GM21619 (cell line): Measurements from ENCODE around the gene M1AP.

Experiments
- ATAC-seq: cut with Tn5 transposase; IDR thresholded peaks from one replicate; pipeline ENCODE4 v1.9.1; 2021; ENCODE audit not compliant: unreplicated experiment

The M1AP gene

DNA sequence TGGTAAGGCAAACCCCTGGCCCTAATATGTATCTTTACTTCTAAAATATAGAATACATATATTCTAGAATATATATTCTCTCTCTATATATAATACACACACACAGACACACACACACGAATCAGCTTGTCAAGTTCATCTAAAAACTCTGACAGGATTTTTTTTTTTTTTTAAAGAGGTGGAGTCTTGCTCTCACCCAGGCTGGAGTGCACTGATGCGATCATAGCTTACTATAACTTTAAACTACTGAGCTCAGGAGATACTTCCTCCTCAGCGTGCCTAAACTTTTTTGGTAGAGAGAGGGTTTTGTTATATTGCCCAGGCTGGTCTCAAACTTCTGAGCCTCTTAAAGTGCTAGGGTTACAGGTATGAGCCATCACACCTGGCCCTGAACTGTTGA is 48.5 kb downstream of the M1AP start:
- ATAC-seq = no peak

DNA sequence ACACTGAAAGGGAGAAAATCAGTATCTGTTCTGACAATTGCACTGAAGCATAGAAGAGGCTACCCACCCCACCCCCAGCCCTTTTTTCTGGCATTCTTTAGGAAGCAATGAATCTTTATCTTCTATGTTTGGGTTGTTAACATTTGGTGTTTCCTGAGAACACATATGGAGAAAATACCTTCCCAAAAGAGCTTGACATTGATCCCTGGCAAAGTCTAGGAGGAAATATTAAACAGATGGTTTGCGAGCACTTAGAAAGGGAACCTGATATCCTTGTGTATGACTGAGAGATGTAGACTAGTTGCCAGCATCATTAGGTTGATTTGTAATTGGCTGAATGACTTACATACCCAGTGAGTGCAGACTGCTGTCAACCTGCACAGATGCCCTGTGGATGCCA is 50.7 kb downstream of the M1AP start:
- no peak for ATAC-seq

DNA sequence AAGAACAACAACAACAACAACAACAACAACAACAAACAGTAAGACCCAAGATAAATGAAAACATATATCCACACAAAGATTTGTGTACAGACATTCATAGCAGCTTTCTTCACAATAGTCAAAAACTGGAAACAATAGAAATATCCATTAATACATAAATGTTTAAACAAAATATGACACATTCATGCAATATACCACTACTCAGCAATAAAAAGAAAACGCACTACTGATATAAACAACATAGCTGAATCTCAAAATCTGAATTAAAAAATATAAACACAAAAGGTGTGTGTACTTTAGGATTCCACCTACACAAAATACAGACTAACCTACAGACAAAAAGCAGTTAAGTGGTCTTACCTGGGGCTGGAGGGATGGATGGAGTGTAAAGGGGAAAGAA is 51.5 kb downstream of the M1AP start:
- ATAC-seq = no peak

GRCh38 chr2:74593826-74594772 is 54.0 kb downstream of the M1AP start:
- no peak for ATAC-seq

- ATAC-seq = no peak
Observed at GRCh38 chr2:74588664-74589063, 59.5 kb downstream of the M1AP start.

DNA sequence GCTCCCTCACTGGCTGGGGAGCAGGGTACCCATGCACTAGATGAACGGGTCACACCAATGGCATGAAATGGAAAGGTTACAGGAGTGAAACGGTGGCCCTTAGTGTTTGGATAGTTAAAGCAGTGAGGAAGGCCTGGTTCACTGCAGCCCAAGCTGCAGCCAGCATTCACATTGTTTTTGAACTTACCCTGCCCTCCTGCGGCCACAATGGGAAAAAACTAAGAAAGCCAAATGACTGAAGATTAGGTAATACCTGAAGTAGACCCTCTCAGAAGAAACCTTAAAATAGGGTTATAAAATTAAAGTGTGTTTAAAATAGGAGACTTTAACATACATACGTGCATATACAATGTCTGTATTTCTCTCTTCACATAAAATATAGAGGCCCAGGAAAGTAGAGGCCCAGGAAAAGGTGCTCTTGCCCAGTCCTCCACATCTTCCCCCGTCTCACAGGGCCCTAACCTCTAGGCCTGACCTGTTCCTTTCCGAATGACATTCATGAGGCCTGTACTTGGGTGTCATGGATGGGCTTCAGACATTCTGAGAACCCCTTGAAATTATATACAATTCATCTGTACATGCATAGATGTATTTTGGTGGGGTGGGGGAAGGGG is 60.4 kb downstream of the M1AP start:
- ATAC-seq = peak; percentile 65

DNA sequence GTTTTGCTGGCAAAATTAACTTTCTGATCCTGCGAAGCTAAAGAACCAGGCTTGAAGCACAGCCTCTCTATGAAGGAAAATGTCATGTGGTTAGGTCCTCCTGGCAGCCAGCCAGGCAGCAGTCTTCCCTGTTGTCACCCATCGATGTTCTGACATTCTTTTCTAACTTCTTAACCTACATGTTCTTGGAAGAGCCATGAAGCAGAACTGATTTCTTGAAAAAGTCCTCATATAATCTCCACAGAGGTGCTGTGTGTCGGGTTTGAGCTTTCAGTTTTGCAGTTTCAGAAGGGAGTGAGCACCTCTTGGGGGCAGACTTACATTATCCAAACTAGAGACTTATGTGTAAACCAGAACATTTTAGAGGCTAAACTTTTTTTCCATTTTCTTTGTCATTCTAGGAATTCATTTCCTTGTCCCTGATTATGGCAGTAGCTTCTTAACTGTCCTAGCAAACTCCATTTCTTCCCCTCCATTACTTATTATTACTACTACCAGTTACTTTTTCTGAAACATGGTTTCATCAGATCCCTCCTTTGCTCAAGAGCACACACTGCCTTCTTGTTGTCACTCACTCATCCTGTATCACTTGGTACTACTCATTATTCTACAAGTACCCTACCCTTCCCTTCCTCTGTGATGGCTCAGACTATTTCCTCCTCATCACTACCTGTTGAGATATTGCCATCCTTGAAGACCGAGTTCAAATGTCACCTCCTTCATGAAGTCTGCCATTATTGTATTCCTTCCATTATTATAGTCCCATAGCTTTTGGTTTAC is 62.5 kb downstream of the M1AP start:
- ATAC-seq = no peak

DNA sequence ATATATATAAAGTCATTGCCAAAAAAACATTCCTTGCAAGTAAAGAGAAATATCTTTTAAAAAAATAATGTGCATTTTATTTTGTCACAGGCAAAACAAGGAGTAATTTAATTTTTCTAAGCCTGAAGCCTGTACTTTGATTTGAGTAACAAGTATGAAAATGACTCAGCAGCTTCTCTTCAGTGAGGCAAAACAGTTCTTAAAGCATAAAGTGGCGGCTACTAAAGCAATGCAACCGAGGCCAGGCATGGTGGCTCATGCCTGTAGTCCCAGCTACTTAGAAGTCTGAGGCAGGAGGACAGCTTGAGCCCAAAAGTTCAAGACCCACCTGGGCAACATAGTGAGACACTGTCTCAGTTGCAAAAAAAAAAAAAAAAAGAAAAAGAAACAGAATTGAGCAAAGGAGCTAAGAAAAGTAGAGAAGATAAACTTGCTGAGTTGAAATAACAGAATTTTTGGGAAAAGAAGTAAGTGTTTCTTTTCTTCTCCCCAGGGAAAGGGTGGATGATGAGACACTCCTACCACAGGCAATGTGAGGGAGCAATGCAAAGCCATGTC is 64.0 kb downstream of the M1AP start:
- no peak for ATAC-seq

DNA sequence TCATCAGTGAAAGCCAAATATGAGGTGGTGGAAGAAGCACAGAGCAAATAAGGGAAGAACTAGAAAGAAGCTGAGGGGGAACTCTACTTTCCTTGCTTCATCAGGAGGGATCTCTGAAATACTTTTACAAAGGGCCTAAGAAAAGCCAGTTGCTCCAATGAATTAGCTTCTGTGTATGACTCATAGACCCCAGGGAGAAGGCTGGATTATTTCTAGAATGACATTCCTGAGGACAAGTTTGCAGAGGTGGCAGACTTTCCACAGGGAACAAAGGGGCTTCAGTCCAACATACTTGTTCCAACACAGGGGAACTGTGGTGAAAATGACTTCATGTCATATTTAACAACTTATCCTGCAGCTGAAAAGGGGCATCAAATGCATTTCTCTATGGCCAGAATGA is 64.6 kb downstream of the M1AP start:
- ATAC-seq = no peak

GRCh38 chr2:74582184-74582583 is 65.9 kb downstream of the M1AP start:
- no peak for ATAC-seq

- ATAC-seq = no peak
Observed at GRCh38 chr2:74581463-74581862, 66.7 kb downstream of the M1AP start.

DNA sequence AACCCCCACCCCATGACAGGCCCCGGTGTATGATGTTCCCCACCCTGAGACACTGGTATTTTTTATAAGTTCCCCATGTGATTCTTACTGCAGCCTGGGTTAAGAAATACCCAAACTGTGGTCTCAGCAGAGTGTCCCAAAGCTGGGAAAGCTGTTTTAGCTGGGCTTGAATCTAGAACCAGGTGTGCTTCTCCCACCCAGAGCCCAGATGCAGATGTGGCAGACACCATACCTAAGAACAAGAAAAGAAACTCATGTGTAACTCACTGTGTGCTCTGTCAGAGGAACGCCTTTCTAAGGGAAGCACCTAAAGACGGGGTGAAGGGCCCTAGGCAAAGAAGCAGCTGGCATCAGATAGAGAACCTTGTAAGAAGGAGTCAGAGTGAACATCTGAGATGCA is 69.7 kb downstream of the M1AP start:
- peak; percentile 39 for ATAC-seq

DNA sequence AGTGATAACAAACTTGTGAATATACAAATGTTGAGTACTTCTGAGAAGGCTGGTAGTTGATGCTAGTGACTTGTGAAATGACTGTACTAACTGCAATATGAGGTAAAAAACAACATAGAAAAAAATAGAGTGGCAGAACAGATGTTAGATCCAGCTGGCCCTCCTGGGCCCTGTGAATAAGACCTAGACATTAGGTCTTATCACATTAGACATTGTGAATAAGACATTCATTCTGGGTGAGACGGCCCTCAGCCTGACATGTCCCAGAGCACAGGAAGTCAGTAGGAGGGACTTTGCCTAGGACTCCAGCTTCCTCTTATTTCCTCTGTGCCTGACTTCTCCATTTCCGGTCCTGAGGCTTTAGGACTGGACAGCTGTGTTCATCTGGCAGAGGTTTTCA is 70.7 kb downstream of the M1AP start:
- peak; percentile 38 for ATAC-seq

GRCh38 chr2:74576863-74577229 is 71.3 kb downstream of the M1AP start:
- ATAC-seq = no peak

DNA sequence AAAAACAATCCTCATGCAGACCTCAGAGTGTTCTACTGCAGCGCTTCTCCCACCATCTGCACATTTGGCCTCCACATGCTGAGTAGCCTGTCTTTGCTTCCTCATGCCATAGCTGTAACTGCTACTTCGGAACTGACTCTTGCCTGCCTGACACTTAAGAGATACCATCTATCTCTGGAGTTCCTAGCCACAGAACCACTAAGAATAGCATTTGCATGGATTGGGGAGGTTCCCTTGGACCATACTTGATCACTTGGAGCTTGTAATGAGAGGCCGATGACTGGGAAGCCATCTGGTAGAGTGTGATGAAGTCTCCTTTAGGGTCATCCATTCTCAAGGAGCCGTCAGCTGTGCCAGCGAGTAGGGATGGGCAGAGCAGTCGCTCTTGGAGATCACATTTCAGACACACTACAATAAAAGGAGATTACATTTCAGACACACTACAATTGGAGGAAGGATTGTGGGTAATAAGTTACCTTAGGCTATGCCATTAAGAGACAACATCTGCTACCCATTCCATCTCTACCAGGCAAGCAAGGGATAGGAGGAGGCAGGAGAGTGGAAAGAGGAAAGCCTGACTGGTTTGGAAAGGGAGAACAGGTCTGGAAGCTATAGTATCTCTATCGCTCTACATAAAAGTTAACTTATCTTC is 71.8 kb downstream of the M1AP start:
- ATAC-seq = no peak

DNA sequence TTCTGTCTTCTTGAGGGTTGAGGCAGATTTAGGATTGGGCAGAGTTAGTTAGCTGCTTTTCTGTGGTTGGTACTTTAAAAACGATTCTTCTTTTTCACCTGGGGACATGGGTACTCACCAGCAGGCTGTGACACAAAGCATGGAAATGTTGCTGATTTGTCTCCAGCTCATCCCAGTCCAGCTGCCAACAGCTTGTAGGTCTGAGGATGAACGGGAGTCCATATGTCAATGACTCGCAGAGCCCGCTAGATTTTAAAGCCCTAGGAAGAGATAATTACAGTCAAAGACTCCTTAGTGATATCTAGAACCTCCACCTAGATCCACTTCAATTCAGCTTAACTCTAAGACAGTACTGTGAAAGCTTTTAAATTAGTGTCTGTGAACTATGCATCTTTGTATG is 72.8 kb downstream of the M1AP start:
- no peak for ATAC-seq

- ATAC-seq = peak; percentile 51
Observed at GRCh38 chr2:74573747-74574562, 74.2 kb downstream of the M1AP start.

DNA sequence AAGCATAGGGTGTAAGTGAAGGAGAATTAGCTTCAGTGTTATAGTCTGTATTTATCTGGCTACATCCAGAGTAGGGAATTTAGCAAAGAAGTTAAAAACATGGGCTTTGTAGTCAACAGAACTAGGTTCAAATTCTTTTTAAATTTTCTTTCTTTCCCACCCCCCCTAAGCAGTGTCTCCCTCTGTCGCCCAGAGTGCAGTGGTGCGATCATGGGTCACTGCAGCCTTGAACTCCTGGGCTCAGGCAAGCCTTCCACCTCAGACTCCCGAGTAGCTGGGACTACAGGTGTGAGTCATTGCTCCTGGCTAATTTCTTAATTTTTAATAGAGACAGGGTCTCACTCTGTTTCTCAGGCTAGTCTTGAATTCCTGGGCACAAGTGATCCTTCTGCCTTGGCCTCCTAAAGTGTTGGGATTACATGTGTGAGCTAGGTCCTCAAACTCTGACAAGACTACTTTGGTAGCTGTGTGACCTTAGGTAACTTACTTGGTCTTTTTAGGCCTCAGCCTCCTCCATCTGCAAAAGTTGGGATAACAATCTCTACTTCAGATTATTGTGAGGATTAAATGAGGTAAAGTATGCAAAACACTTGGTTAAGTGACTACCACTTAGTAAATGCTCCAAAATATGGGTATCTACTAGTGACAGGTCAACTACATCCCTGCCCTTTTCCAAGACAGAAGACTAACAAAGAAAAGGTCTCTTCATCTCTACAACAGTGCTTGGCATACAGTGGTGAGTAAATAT is 75.8 kb downstream of the M1AP start:
- ATAC-seq = no peak

GRCh38 chr2:74571058-74571457 is 77.1 kb downstream of the M1AP start:
- ATAC-seq = peak; percentile 65
